Right lung (tissue), 5 donors: ENCODE measurements around the gene PRR5. TPM values are rescaled to one million over a fixed set of nuclear protein-coding genes. Genes with fewer than 3 reads are reported as not detected.

Experiments
- DNase-seq, 2 donors: peaks; one replicate each; pipeline ENCODE4 v3.0.0-alpha.2; 2013
- polyA plus RNA-seq, 5 donors: library from polyadenylated mRNA; unstranded; fragments of 120-200 nt; gene quantifications; one replicate each; pipeline versions ENCODE4 v1.2.1 to v1.2.3, GENCODE V29; 2013; ENCODE audit warnings: inconsistent platforms in 1 of 5, low replicate concordance in 1 of 5; ENCODE audit not compliant: insufficient read length in 5 of 5, insufficient read depth in 1 of 5

PRR5 gene
- polyA plus RNA-seq, 5 donors = 12.5 to 30.7 (median 20.1) TPM

- no peak for DNase-seq
Observed at GRCh38 chr22:44786136-44786535, 84.1 kb downstream of the PRR5 start.

- DNase-seq = no peak
Observed at GRCh38 chr22:44786610-44787009, 84.6 kb downstream of the PRR5 start.

Other genes with a start within 250 kb of the PRR5 start
- 10 to 100 TPM; 31.7 to 37.6 (median 36.0) TPM for gene RTL6, start 204.0 kb upstream of the PRR5 start, polyA plus RNA-seq
- 10 to 100 TPM; 23.4 to 49.7 (median 30.4) TPM for gene ARHGAP8, start 50.4 kb downstream of the PRR5 start, polyA plus RNA-seq